Left lung (tissue), 10 donors: ENCODE measurements around the gene FFAR4. TPM values are rescaled to one million over a fixed set of nuclear protein-coding genes. Genes with fewer than 3 reads are reported as not detected.

Source experiments
- ATAC-seq: fragments of 200-7000 bp; cut with Tn5 transposase; one replicate; pipeline ENCODE4 v1.9.1; 2020; ENCODE audit warnings: moderate library complexity
- DNase-seq, 4 donors: peaks; one replicate each; pipeline ENCODE4 v3.0.0-alpha.2; 2013 to 2020
- H3K27ac ChIP-seq, 2 donors: fragments of 200-600 bp; sonication (generic) in 1 of 2; one replicate each; pipeline versions ENCODE4 v1.5.0 to v1.8.0; 2020 to 2021
- H3K27me3 ChIP-seq, 2 donors: fragments of 200-600 bp; sonication (generic) in 1 of 2; one replicate each; pipeline versions ENCODE4 v1.5.0 to v1.8.0; 2020 to 2021
- H3K36me3 ChIP-seq, 2 donors: fragments of 200-600 bp; sonication (generic) in 1 of 2; one replicate each; pipeline versions ENCODE4 v1.5.0 to v1.8.0; 2020 to 2021
- H3K4me1 ChIP-seq, 2 donors: fragments of 200-600 bp; one replicate each; pipeline ENCODE4 v1.8.0; 2021
- H3K4me3 ChIP-seq, 2 donors: fragments of 200-600 bp; sonication (generic) in 1 of 2; one replicate each; pipeline versions ENCODE4 v1.5.0 to v1.8.0; 2020 to 2021; ENCODE audit warnings: mild to moderate bottlenecking in 1 of 2
- H3K9me3 ChIP-seq, 2 donors: fragments of 200-600 bp; sonication (generic) in 1 of 2; one replicate each; pipeline versions ENCODE4 v1.5.0 to v1.8.0; 2020 to 2021
- CTCF ChIP-seq, 2 donors: fragments of 200-600 bp; sonication (generic) in 1 of 2; IDR thresholded peaks; one replicate each; pipeline versions ENCODE4 v1.5.0 to v1.8.0; 2021; ENCODE audit warnings: antibody characterized with exemption in 2 of 2
- intact Hi-C, 2 donors: fragments of 100-400 bp; cut with DNase I; formaldehyde crosslinking; loops; one replicate each; pipeline versions ENCODE4 v1.11.2 to v1.14.2; 2022
- polyA plus RNA-seq, 6 donors: library from polyadenylated mRNA; unstranded; fragments of 120-200 nt; gene quantifications; one replicate each; pipeline ENCODE4 v1.2.1, GENCODE V29; 2013; ENCODE audit not compliant: insufficient read length in 6 of 6
- total RNA-seq, 2 donors: library from RNA; stranded (reverse); fragmentation: NEBNext Ultra II Directional; extraction: Animal tissue kit (Norgen Biotek cat#: 25700); gene quantifications; one replicate each; pipeline ENCODE4 v1.2.1, GENCODE V29; 2021
- donor health status: DM: no; HTN: yes; CAD: no.
- donor health status: DM: no; HTN: no; CAD: no.

Gene FFAR4
- total and polyA plus RNA-seq, 8 donors = 0.07 to 4.0 (median 0.20) TPM

DNA sequence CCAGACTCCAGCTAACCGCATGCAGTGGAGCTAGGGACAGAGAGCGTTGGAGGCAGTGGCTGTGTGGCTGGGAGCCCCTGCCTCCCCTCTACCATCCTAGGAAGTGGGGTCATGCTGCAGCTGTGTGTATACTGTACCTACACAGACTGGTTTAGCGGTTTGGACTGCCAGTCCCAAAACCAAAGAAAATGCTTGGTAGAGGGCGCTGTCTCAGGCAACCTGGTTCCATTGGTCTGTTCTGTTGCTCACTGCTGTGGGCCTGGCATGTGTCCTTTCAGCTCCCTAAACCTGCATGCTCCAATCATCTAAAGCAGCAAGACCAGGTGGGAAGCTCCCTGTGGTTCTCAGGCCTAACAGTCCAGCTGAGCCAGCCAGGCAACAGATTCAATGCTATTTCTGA lies 30.1 kb downstream of the FFAR4 start:
- DNase-seq (no peak), ATAC-seq (no peak)
- H3K4me3 ChIP-seq = no peak overlapping the region
- intact Hi-C loops = no loop called here
- H3K4me1 ChIP-seq = peaks cover 4 to 13% of the 10 kb centered on the region in 2 donors
- no peak overlapping the region for H3K27ac ChIP-seq
- H3K36me3 ChIP-seq = no peaks in the 10 kb centered on the region
- no peaks in the 10 kb centered on the region for H3K9me3 ChIP-seq
- H3K27me3 ChIP-seq = peaks cover 9 to 27% of the 10 kb centered on the region in 2 donors
- TF ChIP-seq CTCF (IDR thresholded peaks at IDR 0.05) = no peak

- DNase-seq (no peak), ATAC-seq (no peak)
- peaks cover 6 to 16% of the 10 kb centered on the region in 2 donors for H3K4me1 ChIP-seq
- no peak overlapping the region for H3K4me3 ChIP-seq
- peaks cover 15 to 33% of the 10 kb centered on the region in 2 donors for H3K27me3 ChIP-seq
- H3K9me3 ChIP-seq = no peaks in the 10 kb centered on the region
- no peaks in the 10 kb centered on the region for H3K36me3 ChIP-seq
- intact Hi-C loops = no loop called here
- TF ChIP-seq CTCF (IDR thresholded peaks at IDR 0.05) = no peak
- H3K27ac ChIP-seq = no peak overlapping the region
Observed at GRCh38 chr10:93597075-93597599, 30.7 kb downstream of the FFAR4 start.

DNA sequence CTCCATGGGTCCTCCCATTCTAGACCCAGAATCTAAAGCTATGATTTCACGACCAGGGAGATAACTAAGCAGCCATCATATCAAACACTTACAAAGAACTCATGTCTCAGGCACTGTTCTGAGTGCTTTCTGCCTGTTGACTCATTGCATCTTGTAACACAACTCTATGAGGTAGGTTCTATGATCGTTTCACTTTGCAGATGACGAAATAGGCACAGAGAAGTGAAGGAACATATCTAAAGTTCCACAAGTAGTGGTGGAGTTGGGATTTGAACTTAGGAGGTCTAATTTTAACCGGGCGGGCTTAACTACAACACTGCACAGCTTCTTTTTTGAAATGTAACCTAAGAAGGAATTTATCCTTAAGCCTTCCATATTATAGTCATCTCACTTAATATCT lies 31.7 kb downstream of the FFAR4 start:
- H3K9me3 ChIP-seq = no peaks in the 10 kb centered on the region
- ATAC-seq (no peak), DNase-seq (no peak)
- no peak for TF ChIP-seq CTCF (IDR thresholded peaks at IDR 0.05)
- peaks cover 6 to 16% of the 10 kb centered on the region in 2 donors for H3K4me1 ChIP-seq
- peaks cover 26 to 43% of the 10 kb centered on the region in 2 donors for H3K27me3 ChIP-seq
- no peak overlapping the region for H3K27ac ChIP-seq
- H3K36me3 ChIP-seq = no peaks in the 10 kb centered on the region
- intact Hi-C loops = no loop called here
- no peak overlapping the region for H3K4me3 ChIP-seq

GRCh38 chr10:93599335-93599734 lies 32.9 kb downstream of the FFAR4 start:
- Histone ChIP-seq H3K36me3 (no peaks in the 10 kb centered on the region), H3K27me3 (peaks cover 35 to 55% of the 10 kb centered on the region in 2 donors), H3K4me3 (no peak overlapping the region), H3K27ac (no peak overlapping the region), H3K9me3 (no peaks in the 10 kb centered on the region), H3K4me1 (peaks cover 6 to 16% of the 10 kb centered on the region in 2 donors)
- no peak for DNase-seq
- no peak for ATAC-seq
- no peak for TF ChIP-seq CTCF (IDR thresholded peaks at IDR 0.05)
- intact Hi-C loops = no loop called here

DNA sequence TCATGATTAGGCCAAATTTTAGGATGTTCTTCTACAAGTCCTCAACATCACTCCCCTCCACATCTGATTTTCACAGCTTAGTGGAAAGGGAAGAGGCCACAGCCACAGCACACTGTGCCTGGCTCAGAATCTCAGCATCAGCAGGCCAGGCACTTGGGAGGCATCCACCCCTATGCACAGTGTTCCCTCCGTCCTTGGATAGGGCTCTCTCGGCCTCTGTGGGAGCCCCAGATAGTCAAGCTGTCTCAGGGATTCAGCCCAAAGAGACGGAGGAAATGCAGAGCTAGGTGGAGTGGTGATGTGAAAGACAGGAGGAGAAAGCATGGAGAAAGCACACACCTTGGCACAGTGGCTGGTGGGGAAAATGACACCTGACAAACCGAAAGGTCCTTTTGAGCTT lies 33.3 kb downstream of the FFAR4 start:
- ATAC-seq (no peak), DNase-seq (no peak)
- intact Hi-C loops = no loop called here
- Histone ChIP-seq H3K4me3 (no peak overlapping the region), H3K27ac (no peak overlapping the region), H3K27me3 (peaks cover 38 to 60% of the 10 kb centered on the region in 2 donors), H3K9me3 (no peaks in the 10 kb centered on the region), H3K36me3 (no peaks in the 10 kb centered on the region), H3K4me1 (peaks cover 6 to 16% of the 10 kb centered on the region in 2 donors)
- TF ChIP-seq CTCF (IDR thresholded peaks at IDR 0.05) = no peak
